ENCODE measurements around the gene FCSK.

DNA sequence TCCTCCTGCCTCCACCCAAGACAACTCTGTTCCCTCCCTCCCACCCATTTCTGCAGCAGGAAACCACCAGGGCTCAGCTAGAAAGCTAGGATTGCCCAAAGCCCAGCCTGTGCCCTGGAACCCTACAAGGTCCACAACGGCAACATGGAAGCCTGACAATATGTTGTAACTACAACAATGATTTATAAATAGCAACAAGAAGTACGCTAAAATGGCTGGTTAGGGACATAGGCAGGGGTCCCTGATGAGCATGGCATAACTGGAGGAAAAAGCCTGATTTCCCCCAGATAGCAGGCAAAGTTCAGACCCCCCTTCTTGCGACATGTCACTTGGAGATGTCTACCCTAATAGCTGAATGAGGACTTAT lies 22.1 kb upstream of the FCSK start:
- TF ChIP-seq, protein P1, sequence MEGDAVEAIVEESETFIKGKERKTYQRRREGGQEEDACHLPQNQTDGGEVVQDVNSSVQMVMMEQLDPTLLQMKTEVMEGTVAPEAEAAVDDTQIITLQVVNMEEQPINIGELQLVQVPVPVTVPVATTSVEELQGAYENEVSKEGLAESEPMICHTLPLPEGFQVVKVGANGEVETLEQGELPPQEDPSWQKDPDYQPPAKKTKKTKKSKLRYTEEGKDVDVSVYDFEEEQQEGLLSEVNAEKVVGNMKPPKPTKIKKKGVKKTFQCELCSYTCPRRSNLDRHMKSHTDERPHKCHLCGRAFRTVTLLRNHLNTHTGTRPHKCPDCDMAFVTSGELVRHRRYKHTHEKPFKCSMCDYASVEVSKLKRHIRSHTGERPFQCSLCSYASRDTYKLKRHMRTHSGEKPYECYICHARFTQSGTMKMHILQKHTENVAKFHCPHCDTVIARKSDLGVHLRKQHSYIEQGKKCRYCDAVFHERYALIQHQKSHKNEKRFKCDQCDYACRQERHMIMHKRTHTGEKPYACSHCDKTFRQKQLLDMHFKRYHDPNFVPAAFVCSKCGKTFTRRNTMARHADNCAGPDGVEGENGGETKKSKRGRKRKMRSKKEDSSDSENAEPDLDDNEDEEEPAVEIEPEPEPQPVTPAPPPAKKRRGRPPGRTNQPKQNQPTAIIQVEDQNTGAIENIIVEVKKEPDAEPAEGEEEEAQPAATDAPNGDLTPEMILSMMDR (conservative IDR thresholded peaks at IDR 0.05) = no peak
- no peak for TF ChIP-seq ZFX (IDR thresholded peaks at IDR 0.05)

Data from C4-2B (cell line).